Measurements from ENCODE around the gene DDX42. TPM values are rescaled to one million over a fixed set of nuclear protein-coding genes. Genes with fewer than 3 reads are reported as not detected.

DDX42 gene
- total and polyA plus RNA-seq, 9 of the 15 experiments (the other 6 are each of a cell fraction or from before 2014, with no cell fraction given), result 16.5 to 149 (median 87.6) TPM

DNA sequence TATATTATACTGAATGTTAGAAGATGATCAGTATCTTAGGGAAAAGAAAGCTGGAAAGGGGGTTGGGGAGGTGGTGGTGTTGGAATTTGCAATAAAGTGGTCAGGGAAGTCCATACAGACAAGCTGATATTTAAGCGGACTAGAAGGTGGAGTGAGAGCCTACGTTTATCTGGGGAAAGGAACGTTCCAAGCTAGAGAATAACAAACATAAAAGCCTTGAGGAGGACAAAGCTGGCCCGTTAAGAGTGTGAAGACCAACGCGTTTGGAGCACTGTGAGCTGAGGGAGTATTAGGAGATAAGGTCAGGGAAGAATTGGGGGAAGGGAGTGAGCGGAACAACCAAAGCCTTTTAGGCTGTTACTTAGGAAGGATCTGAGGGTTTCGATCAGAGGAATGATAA lies 1.4 kb downstream of the DDX42 start (continued):
- no peak for TF ChIP-seq NEUROD1 (IDR thresholded peaks at IDR 0.05; ENCODE audit: borderline replicate concordance, low read depth, low read length, partially characterized antibody)
- no peak for TF ChIP-seq TCF3 (CRISPR knock-in tag; IDR thresholded peaks at IDR 0.05)
- TF ChIP-seq EP400 (IDR thresholded peaks at IDR 0.05), result peak; percentile 44; the same call in 1 of the 2 replicates
- no peak for TF ChIP-seq ZNF408 (CRISPR knock-in tag; IDR thresholded peaks at IDR 0.05; ENCODE audit: low read depth)
- TF ChIP-seq, protein P1, sequence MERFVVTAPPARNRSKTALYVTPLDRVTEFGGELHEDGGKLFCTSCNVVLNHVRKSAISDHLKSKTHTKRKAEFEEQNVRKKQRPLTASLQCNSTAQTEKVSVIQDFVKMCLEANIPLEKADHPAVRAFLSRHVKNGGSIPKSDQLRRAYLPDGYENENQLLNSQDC (CRISPR knock-in tag; IDR thresholded peaks at IDR 0.05), result no peak
- 0 out of 2 replicates have a peak, but pooled peaks have one; percentile 5 for TF ChIP-seq MXI1 (IDR thresholded peaks at IDR 0.05; ENCODE audit: low read depth, low read length)
- no peak for TF ChIP-seq ZNF668 (CRISPR knock-in tag; IDR thresholded peaks at IDR 0.05)
- TF ChIP-seq BRD9 (IDR thresholded peaks at IDR 0.05; ENCODE audit: low read depth, partially characterized antibody), result no peak
- TF ChIP-seq TOE1 (IDR thresholded peaks at IDR 0.05; ENCODE audit: borderline replicate concordance), result 0 out of 2 replicates have a peak, but pooled peaks have one; percentile 35
- TF ChIP-seq TOE1 (CRISPR knock-in tag; IDR thresholded peaks at IDR 0.05; ENCODE audit: borderline replicate concordance, low read depth), result no peak
- TF ChIP-seq, protein P2, sequence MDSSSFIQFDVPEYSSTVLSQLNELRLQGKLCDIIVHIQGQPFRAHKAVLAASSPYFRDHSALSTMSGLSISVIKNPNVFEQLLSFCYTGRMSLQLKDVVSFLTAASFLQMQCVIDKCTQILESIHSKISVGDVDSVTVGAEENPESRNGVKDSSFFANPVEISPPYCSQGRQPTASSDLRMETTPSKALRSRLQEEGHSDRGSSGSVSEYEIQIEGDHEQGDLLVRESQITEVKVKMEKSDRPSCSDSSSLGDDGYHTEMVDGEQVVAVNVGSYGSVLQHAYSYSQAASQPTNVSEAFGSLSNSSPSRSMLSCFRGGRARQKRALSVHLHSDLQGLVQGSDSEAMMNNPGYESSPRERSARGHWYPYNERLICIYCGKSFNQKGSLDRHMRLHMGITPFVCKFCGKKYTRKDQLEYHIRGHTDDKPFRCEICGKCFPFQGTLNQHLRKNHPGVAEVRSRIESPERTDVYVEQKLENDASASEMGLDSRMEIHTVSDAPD (CRISPR knock-in tag; IDR thresholded peaks at IDR 0.05), result no peak
- TF ChIP-seq, protein P3, sequence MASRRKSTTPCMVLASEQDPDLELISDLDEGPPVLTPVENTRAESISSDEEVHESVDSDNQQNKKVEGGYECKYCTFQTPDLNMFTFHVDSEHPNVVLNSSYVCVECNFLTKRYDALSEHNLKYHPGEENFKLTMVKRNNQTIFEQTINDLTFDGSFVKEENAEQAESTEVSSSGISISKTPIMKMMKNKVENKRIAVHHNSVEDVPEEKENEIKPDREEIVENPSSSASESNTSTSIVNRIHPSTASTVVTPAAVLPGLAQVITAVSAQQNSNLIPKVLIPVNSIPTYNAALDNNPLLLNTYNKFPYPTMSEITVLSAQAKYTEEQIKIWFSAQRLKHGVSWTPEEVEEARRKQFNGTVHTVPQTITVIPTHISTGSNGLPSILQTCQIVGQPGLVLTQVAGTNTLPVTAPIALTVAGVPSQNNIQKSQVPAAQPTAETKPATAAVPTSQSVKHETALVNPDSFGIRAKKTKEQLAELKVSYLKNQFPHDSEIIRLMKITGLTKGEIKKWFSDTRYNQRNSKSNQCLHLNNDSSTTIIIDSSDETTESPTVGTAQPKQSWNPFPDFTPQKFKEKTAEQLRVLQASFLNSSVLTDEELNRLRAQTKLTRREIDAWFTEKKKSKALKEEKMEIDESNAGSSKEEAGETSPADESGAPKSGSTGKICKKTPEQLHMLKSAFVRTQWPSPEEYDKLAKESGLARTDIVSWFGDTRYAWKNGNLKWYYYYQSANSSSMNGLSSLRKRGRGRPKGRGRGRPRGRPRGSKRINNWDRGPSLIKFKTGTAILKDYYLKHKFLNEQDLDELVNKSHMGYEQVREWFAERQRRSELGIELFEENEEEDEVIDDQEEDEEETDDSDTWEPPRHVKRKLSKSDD (conservative IDR thresholded peaks at IDR 0.05; ENCODE audit: low read length), result no peak
- 0 out of 4 replicates have a peak, but pooled peaks of 1 of the 2 experiments have one; percentile 17 for TF ChIP-seq RCOR1 (IDR thresholded peaks at IDR 0.05; ENCODE audit: borderline replicate concordance in 1 of 2, low read depth in 2 of 2, low read length in 2 of 2)
- TF ChIP-seq GABPA (tag; conservative IDR thresholded peaks at IDR 0.05; ENCODE audit: low read depth), result 0 out of 2 replicates have a peak, but pooled peaks have one; percentile 17
- no peak for TF ChIP-seq ZSCAN29 (IDR thresholded peaks at IDR 0.05)
- peak; percentile 36; the same call in 1 of the 2 replicates for TF ChIP-seq CXXC5 (CRISPR knock-in tag; IDR thresholded peaks at IDR 0.05)
- 0 out of 2 replicates have a peak, but pooled peaks have one; percentile 16 for TF ChIP-seq NR2C1 (IDR thresholded peaks at IDR 0.05)
- no peak for TF ChIP-seq NR2C1 (tag; IDR thresholded peaks at IDR 0.05)
- no peak for TF ChIP-seq ZNF445 (CRISPR knock-in tag; IDR thresholded peaks at IDR 0.05; ENCODE audit: low read depth)
- TF ChIP-seq SP1 (CRISPR knock-in tag; IDR thresholded peaks at IDR 0.05), result peak; percentile 48; the same call in 1 of the 2 replicates
